ENCODE results near the gene COG3. TPM values are rescaled to one million over a fixed set of nuclear protein-coding genes. Genes with fewer than 3 reads are reported as not detected.

Gene COG3
- total and polyA plus RNA-seq, 2 of the 13 experiments (the other 11 are each of a cell fraction or from before 2014, with no cell fraction given), result 37.8 to 47.5 TPM

DNA sequence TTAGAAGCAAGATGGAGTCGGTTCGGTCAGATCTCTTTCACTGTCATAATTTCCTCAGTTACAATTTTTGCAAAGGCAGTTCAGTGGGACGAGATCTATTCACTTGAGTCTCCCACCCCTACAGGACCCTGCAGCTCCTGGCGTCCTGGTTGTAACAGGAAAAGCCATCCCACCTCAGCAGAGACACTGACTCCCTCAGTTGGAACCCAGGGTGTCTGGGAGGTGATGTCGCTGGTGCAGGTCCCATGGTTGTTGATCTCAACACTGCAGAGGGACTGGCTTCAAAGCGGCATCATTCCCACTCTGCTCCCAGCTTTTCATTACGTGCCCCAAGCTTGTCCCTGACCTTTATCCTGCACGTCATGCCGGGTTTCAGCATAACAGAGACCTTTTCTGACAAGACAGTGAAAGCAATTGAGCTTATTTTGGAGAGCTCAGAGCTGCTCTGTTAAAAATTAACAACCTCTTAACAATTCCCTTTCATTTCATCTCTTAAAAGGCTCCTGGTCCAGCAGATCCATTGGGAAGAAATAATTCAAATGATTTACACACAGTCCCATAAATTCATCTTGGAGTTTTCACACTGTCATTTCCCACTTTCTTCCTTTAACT is 17.6 kb upstream of the COG3 start (continued):
- TF ChIP-seq SMAD1 (CRISPR knock-in tag; IDR thresholded peaks at IDR 0.05; ENCODE audit: borderline replicate concordance, low read depth) (no peak; the same call in 1 of the 2 replicates), FLYWCH1 (CRISPR knock-in tag; IDR thresholded peaks at IDR 0.05) (no peak), FOXM1 (CRISPR knock-in tag; IDR thresholded peaks at IDR 0.05) (no peak), SAFB2 (CRISPR knock-in tag; IDR thresholded peaks at IDR 0.05; ENCODE audit: borderline replicate concordance, low read depth) (peak; percentile 53; the same call in 1 of the 2 replicates), FOXK1 (CRISPR knock-in tag; IDR thresholded peaks at IDR 0.05; ENCODE audit: borderline replicate concordance, low read depth) (peak; percentile 84; the same call in 1 of the 2 replicates), THAP7 (CRISPR knock-in tag; IDR thresholded peaks at IDR 0.05) (no peak), GATAD2A (CRISPR knock-in tag; IDR thresholded peaks at IDR 0.05) (peak; percentile 91), THAP8 (CRISPR knock-in tag; IDR thresholded peaks at IDR 0.05; ENCODE audit: borderline replicate concordance) (no peak), NCOA2 (CRISPR knock-in tag; IDR thresholded peaks at IDR 0.05) (peak; percentile 96), GATA4 (IDR thresholded peaks at IDR 0.05; ENCODE audit: borderline replicate concordance, low read depth) (no peak), HNRNPUL1 (IDR thresholded peaks at IDR 0.05; ENCODE audit: low read depth, low read length) (0 out of 2 replicates have a peak, but pooled peaks have one; percentile 16), PHF8 (CRISPR knock-in tag; IDR thresholded peaks at IDR 0.05) (0 out of 2 replicates have a peak, but pooled peaks have one; percentile 29), ZNF256 (CRISPR knock-in tag; conservative IDR thresholded peaks at IDR 0.05) (no peak), BORCS8-MEF2B (CRISPR knock-in tag; IDR thresholded peaks at IDR 0.05) (no peak), HHEX (CRISPR knock-in tag; IDR thresholded peaks at IDR 0.05) (0 out of 2 replicates have a peak, but pooled peaks have one; percentile 18), ZNF558 (CRISPR knock-in tag; IDR thresholded peaks at IDR 0.05; ENCODE audit: borderline replicate concordance) (no peak), ZMYM4 (CRISPR knock-in tag; IDR thresholded peaks at IDR 0.05) (peak; percentile 84), ZNF513 (CRISPR knock-in tag; conservative IDR thresholded peaks at IDR 0.05) (no peak), RFXAP (CRISPR knock-in tag; IDR thresholded peaks at IDR 0.05; ENCODE audit: borderline replicate concordance) (no peak), ZNF768 (CRISPR knock-in tag; IDR thresholded peaks at IDR 0.05) (no peak), CBFB (CRISPR knock-in tag; IDR thresholded peaks at IDR 0.05) (no peak), DPF2 (CRISPR knock-in tag; IDR thresholded peaks at IDR 0.05; ENCODE audit: borderline replicate concordance, low read depth) (peak; percentile 82), TP53 (CRISPR knock-in tag; conservative IDR thresholded peaks at IDR 0.05) (no peak)
- TF ChIP-seq, protein P1, sequence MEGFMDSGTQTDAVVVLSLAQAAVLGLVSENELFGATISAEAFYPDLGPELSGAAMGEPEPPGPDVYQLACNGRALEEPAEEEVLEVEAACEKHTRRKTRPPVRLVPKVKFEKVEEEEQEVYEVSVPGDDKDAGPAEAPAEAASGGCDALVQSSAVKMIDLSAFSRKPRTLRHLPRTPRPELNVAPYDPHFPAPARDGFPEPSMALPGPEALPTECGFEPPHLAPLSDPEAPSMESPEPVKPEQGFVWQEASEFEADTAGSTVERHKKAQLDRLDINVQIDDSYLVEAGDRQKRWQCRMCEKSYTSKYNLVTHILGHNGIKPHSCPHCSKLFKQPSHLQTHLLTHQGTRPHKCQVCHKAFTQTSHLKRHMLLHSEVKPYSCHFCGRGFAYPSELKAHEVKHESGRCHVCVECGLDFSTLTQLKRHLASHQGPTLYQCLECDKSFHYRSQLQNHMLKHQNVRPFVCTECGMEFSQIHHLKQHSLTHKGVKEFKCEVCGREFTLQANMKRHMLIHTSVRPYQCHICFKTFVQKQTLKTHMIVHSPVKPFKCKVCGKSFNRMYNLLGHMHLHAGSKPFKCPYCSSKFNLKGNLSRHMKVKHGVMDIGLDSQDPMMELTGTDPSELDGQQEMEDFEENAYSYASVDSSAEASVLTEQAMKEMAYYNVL (CRISPR knock-in tag; IDR thresholded peaks at IDR 0.05; ENCODE audit: borderline replicate concordance), result peak; percentile 78; the same call in 1 of the 2 replicates
- TF ChIP-seq, protein P2, sequence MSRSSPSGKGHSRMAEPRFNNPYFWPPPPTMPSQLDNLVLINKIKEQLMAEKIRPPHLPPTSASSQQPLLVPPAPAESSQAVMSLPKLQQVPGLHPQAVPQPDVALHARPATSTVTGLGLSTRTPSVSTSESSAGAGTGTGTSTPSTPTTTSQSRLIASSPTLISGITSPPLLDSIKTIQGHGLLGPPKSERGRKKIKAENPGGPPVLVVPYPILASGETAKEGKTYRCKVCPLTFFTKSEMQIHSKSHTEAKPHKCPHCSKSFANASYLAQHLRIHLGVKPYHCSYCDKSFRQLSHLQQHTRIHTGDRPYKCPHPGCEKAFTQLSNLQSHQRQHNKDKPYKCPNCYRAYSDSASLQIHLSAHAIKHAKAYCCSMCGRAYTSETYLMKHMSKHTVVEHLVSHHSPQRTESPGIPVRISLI (CRISPR knock-in tag; IDR thresholded peaks at IDR 0.05; ENCODE audit: borderline replicate concordance), result peak; percentile 36; the same call in 1 of the 2 replicates
